Measurements from ENCODE around the gene PITHD1. TPM values are rescaled to one million over a fixed set of nuclear protein-coding genes. Genes with fewer than 3 reads are reported as not detected.

PITHD1 gene
- total RNA-seq, 4 donors from 2014 or later, result 36.7 to 40.6 (median 38.9) TPM

DNA sequence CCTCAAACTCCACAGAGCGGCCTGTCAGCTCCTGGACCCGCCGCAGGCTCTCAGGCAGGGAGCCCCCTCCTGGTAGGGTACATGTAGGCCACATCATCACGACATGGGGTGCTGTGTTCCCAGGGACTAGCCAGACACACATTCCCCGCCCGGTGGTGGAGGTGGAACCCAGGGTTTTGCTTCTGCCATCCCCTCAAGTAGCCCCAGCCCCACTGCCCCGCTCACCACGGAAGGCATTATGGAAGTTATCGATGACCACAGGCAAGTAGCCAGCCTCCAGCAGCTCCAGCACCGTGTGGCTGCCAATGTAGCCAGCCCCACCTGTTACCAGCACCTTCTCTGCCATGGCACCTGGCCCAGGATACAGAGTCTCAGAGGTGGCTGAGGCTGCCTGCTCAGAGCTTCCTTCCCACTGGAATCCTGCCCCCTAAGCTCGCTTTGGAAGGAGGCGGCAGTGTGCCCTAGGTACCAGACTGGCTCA lies 20.5 kb downstream of the PITHD1 start:
- Histone ChIP-seq H3K4me3 (peak overlapping the region in 1 of 4 donors; percentile 86), H3K9me3 (no peaks in the 10 kb centered on the region), H3K27me3 (no peaks in the 10 kb centered on the region), H3K27ac (peak overlapping the region; percentile 91 to 96 (median 94)), H3K36me3 (no peaks in the 10 kb centered on the region), H3K4me1 (peaks cover 14 to 42% (median 32%) of the 10 kb centered on the region in 4 donors)
- intact Hi-C loops (cut with DNase I; ENCODE audit: low total_unique reads), result no loop called here
- no peak for TF ChIP-seq EP300 (IDR thresholded peaks at IDR 0.05; ENCODE audit: low read depth)
- no peak for TF ChIP-seq POLR2AphosphoS5 (IDR thresholded peaks at IDR 0.05)
- no peak for TF ChIP-seq POLR2A (IDR thresholded peaks at IDR 0.05)
- TF ChIP-seq, protein P1, sequence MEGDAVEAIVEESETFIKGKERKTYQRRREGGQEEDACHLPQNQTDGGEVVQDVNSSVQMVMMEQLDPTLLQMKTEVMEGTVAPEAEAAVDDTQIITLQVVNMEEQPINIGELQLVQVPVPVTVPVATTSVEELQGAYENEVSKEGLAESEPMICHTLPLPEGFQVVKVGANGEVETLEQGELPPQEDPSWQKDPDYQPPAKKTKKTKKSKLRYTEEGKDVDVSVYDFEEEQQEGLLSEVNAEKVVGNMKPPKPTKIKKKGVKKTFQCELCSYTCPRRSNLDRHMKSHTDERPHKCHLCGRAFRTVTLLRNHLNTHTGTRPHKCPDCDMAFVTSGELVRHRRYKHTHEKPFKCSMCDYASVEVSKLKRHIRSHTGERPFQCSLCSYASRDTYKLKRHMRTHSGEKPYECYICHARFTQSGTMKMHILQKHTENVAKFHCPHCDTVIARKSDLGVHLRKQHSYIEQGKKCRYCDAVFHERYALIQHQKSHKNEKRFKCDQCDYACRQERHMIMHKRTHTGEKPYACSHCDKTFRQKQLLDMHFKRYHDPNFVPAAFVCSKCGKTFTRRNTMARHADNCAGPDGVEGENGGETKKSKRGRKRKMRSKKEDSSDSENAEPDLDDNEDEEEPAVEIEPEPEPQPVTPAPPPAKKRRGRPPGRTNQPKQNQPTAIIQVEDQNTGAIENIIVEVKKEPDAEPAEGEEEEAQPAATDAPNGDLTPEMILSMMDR (IDR thresholded peaks at IDR 0.05), result no peak
- DNase-seq, result peak; percentile 22
- WGBS, 2 donors (ENCODE audit: low coverage in 1 of 2), result 85% methylated on average over 11 of the region's 12 CpGs; no CpG with 5 or more reads in 1 of the 2 donors
- in situ Hi-C loops (cut with MboI; ENCODE audit: low pct_ligation_motif_present in 1 of 4, low pct_unique_long_range_greater_than_20kb in 1 of 4, low sequenced_read_pairs in 3 of 4), result no loop called here

DNA sequence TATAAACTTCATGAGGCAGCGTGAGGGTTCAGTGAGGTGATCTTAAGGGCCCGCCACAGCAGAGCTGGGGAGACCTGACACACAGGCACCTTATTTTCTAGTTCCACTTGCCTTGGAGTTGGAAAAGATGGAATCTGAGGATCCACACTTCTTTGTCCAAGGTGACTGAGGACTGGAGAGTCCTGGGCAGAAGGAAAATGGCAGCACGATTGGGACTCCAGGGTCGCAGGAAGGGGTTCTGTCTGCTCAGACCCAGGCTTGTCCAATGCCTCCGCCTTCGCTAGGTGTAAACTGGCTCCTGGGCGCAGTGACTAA lies 21.0 kb downstream of the PITHD1 start:
- peaks cover 14 to 40% (median 29%) of the 10 kb centered on the region in 4 donors for H3K4me1 ChIP-seq
- H3K27ac ChIP-seq, result peak overlapping the region; percentile 91 to 96 (median 94)
- intact Hi-C loops (cut with DNase I; ENCODE audit: low total_unique reads), result no loop called here
- no peaks in the 10 kb centered on the region for H3K9me3 ChIP-seq
- in situ Hi-C loops (cut with MboI; ENCODE audit: low pct_ligation_motif_present in 1 of 4, low pct_unique_long_range_greater_than_20kb in 1 of 4, low sequenced_read_pairs in 3 of 4), result no loop called here
- H3K36me3 ChIP-seq, result no peaks in the 10 kb centered on the region
- 53% methylated on average over 7 of the region's 7 CpGs; no CpG with 5 or more reads in 1 of the 2 donors for WGBS, 2 donors (ENCODE audit: low coverage in 1 of 2)
- TF ChIP-seq POLR2A (IDR thresholded peaks at IDR 0.05), result no peak
- no peak for TF ChIP-seq EP300 (IDR thresholded peaks at IDR 0.05; ENCODE audit: low read depth)
- TF ChIP-seq, protein P1 (IDR thresholded peaks at IDR 0.05), result no peak
- TF ChIP-seq POLR2AphosphoS5 (IDR thresholded peaks at IDR 0.05), result no peak
- no peaks in the 10 kb centered on the region for H3K27me3 ChIP-seq
- H3K4me3 ChIP-seq, result peak overlapping the region in 2 of 4 donors; percentile 84 to 86
- DNase-seq, result no peak

DNA sequence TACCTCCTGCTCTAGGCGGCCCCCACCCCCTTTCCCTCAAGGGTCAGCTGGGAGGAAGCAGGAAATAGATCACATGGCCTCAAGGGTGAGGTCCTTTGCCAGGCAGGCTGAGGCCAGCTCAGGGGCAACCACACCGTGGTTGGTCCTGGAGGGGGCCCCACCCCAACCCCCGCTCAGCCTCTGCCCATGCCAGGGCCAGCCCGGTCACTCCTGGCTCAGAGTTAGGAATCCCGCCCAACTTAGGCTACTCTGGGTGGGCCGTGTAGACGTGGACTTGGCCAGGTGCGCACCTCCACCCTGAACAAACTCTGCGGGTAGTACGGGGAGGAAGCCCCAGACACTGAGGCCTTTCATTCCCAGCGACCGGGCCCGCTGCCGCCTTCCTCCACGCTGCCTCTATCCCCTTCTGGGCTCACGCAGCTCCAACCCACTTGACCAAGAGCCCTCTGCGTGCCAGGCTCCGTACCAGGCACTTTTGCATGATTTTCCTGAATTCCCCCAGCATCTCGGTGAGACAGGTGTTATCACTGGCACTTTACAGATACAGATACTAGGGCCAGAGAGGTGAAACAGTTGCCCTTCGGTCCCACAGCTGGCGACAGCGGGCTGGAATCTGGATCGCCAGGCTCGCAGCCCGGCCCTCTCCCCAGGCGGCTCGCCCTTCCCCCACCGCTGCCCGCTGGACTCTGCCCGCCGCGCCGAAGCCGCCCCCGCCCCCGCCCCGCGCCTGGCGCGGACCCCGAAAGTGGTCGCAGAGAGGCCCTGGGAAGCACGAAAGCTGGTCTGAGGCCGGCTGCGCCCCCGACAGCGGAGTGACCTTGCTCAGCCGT lies 21.6 kb downstream of the PITHD1 start:
- TF ChIP-seq POLR2AphosphoS5 (IDR thresholded peaks at IDR 0.05) (peak; percentile 80 to 96 (median 92)), EP300 (IDR thresholded peaks at IDR 0.05; ENCODE audit: low read depth) (no peak), POLR2A (IDR thresholded peaks at IDR 0.05) (peak; percentile 91)
- H3K36me3 ChIP-seq, result no peaks in the 10 kb centered on the region
- H3K9me3 ChIP-seq, result no peaks in the 10 kb centered on the region
- peaks cover 14 to 40% (median 28%) of the 10 kb centered on the region in 4 donors for H3K4me1 ChIP-seq
- H3K4me3 ChIP-seq, result peak overlapping the region; percentile 40 to 87 (median 85)
- intact Hi-C loops (cut with DNase I; ENCODE audit: low total_unique reads) (loop anchor here (10.0 kb wide), 1 partner anchor 65 kb away; the partner anchor contains the start of gene FUCA1), in situ Hi-C loops (cut with MboI; ENCODE audit: low pct_ligation_motif_present in 1 of 4, low pct_unique_long_range_greater_than_20kb in 1 of 4, low sequenced_read_pairs in 3 of 4) (loop anchor here in 2 of 4 donors (10.0 to 25.0 kb wide), 2 partner anchors 65 to 113 kb away; partner anchors contain the start of genes CNR2 (in 1 of the 2) and FUCA1 (in 1 of the 2))
- WGBS, 2 donors (ENCODE audit: low coverage in 1 of 2), result 2% methylated on average over 22 of the region's 48 CpGs; no CpG with 5 or more reads in 1 of the 2 donors
- peak; percentile 88 for DNase-seq
- H3K27me3 ChIP-seq, result no peaks in the 10 kb centered on the region
- peak overlapping the region; percentile 91 to 96 (median 94) for H3K27ac ChIP-seq

DNA sequence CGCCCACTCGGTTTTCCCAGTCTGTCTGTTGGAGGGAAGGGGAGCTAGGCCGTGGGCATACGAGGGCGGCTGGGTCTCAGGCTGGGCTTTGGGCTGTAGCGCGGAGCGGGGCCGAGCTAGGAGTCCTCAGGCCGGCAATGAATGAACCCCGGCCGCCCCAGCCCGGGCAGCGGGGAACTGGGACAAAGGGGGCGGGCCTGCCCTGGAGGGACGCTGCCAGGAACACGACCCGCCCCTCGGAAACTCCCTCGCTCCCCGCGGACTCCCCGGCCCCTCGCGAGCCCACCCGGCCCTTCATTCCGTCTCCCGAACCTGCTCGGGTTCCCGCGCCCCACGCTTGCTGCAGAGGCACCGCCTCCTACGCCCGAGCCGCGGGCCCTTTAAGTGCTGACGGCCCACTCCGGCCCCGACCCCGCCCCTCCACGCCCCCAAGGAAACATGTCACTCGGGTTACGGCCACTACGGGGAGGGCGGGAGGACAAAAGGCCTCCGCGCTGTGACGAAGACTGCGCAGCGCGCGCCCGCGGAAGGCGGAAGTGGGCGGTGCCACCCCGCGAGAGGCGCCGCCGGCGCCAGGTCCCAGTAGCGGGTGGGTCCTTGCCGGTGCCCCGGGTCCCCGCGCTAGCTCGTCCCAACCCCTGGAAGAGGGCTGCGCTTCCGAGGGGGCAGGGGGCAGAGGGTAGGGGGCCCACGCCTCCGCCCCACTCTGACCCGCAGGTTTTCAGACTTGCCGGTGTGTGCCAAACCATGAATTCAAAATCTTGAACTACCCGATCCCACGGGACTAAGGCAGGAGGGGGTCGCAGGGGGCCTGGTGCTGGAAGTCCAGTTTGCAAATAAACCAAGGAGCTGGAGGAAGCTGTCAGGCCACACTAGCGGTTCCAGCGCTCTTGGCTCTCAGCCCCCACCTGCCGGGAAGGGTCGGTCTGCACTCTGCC lies 22.5 kb downstream of the PITHD1 start, which contains the start of gene GALE:
Gene GALE, minus strand, starts transcription at position 355 of the 938 bp plus-strand sequence. CDS start 1,747 bp downstream, outside the sequence.
- Histone ChIP-seq H3K27me3 (no peaks in the 10 kb centered on the region), H3K27ac (peak within 1 kb of the TSS; percentile 91 to 96 (median 94)), H3K4me3 (peak within 1 kb of the TSS; percentile 64 to 87 (median 85)), H3K4me1 (peaks cover 14 to 40% (median 28%) of the 10 kb centered on the region in 4 donors), H3K9me3 (no peaks in the 10 kb centered on the region), H3K36me3 (no peaks in the 10 kb centered on the region)
- TF ChIP-seq POLR2AphosphoS5 (IDR thresholded peaks at IDR 0.05) (peak; percentile 86 to 93 (median 92)), POLR2A (IDR thresholded peaks at IDR 0.05) (peak; percentile 88), EP300 (IDR thresholded peaks at IDR 0.05; ENCODE audit: low read depth) (no peak)
- TF ChIP-seq, protein P1 (IDR thresholded peaks at IDR 0.05), result no peak
- in situ Hi-C loops (cut with MboI; ENCODE audit: low pct_ligation_motif_present in 1 of 4, low pct_unique_long_range_greater_than_20kb in 1 of 4, low sequenced_read_pairs in 3 of 4), result loop anchor here in 2 of 4 donors (10.0 to 25.0 kb wide), 2 partner anchors 64 to 112 kb away; partner anchors contain the start of genes CNR2 (in 1 of the 2) and FUCA1 (in 1 of the 2)
- intact Hi-C loops (cut with DNase I; ENCODE audit: low total_unique reads), result loop anchor here (10.0 kb wide), 1 partner anchor 64 kb away; the partner anchor contains the start of gene FUCA1
- peak; percentile 98 for DNase-seq
- 0% methylated on average over 25 of the region's 82 CpGs; no CpG with 5 or more reads in 1 of the 2 donors for WGBS, 2 donors (ENCODE audit: low coverage in 1 of 2)
